Erythroblast (primary cell): ENCODE results near the gene BRIP1.

Source experiments
- GATA1 ChIP-seq: IDR thresholded peaks from 2 replicates; pipeline ENCODE4 v1.6.1; 2011; ENCODE audit warnings: low read depth, mild to moderate bottlenecking, control low read depth, low read length, moderate library complexity
- POLR2A ChIP-seq: IDR thresholded peaks from 2 replicates; pipeline ENCODE4 v1.6.1; 2011; ENCODE audit warnings: mild to moderate bottlenecking, low read length

GRCh38 chr17:61717352-61717751 lies 146.0 kb downstream of the BRIP1 start:
- TF ChIP-seq POLR2A = no peak
- TF ChIP-seq GATA1 = no peak
